ENCODE data around the gene VWA8.
"Not testable (repeated sequence)": the region's sequence is repeated elsewhere in the genome, so short reads cannot be mapped to it uniquely, and the experiment has no call there.

Gene VWA8

DNA sequence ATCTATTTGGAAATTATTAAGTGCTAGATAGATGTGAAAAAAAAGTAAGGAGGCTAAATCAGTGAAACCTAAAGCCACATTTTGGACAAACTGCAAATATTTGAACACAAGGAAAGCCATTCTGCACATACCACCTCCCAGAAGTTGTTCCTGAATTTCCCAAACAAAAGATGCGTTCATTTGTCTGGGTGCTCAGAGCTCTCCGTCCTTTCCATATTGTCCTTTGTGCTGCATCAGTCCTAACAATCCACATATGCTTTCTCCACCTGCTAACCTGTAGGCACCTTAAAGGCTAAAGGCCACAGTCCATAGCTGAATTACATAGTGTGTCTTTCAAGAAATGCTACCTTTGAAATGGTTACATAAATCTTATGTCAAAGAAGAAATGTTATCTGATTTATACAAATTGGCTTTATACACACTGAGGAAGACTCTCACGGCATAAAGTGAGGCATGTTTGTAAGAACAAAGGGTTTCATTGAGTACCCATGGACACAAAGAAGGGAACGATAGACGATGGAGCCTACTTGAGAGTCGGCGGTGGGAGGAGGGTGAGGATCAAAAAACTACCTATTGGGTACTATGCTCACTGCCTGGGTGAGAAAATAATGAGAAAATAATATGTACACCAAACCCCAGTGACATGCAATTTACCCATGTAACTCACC, 321.5 kb downstream of the VWA8 start:
- no peak for DNase-seq

DNA sequence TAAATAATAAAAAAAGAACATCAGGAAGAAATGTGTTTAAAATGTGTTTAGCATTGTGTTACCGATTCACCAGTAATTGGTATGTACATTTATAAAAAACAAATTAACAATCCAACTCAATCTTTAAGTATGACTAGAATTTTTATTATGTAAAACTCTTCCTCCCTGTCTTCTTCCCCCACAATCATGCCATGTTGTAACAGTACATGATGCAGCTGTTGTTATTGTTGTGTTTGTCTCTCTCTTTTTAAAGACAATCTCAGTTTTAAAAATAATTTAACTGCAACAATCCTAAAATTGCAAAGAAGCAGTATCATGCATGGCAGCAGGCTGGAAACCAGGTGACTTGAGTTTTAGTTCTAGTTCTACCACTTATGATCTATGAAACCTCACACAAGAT, 323.3 kb downstream of the VWA8 start:
- no peak for DNase-seq

DNA sequence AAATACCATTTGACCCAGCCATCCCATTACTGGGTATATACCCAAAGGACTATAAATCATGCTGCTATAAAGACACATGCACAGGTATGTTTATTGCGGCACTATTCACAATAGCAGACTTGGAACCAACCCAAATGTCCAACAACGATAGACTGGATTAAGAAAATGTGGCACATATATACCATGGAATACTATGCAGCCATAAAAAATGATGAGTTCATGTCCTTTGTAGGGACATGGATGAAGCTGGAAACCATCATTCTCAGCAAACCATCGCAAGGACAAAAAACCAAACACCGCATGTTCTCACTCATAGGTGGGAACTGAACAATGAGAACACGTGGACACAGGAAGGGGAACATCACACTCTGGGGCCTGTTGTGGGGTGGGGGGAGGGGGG, 323.9 kb downstream of the VWA8 start:
- DNase-seq = not testable (repeated sequence)

DNA sequence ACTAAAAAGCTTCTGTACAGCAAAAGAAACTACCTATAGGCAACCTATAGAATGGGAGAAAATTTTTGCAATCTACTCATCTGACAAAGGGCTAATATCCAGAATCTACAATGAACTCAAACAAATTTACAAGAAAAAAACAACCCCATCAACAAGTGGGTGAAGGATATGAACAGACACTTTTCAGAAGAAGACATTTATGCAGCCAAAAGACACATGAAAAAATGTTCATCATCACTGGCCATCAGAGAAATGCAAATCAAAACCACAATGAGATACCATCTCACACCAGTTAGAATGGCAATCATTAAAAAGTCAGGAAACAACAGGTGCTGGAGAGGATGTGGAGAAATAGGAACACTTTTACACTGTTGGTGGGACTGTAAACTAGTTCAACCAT, 324.3 kb downstream of the VWA8 start:
- not testable (repeated sequence) for DNase-seq

DNA sequence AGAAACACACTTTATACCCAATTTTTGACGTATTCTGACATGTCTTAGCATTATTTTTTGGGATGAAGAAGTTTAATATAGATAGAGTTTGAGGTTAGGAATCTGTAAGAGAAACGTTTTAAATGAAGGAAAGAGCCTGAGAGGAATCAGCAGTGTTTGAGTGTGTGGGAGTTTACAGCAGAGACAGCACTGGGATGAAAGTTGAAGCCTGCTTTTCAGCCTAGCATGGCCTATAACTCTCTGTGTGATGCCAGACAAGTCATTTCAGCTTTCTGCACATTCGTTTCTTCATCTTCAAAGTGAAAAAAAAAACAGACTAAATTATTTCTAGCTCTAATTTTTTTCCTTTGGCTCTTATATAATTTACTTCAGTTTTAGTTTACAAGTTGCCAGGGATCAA, 326.5 kb downstream of the VWA8 start:
- no peak for DNase-seq

DNA sequence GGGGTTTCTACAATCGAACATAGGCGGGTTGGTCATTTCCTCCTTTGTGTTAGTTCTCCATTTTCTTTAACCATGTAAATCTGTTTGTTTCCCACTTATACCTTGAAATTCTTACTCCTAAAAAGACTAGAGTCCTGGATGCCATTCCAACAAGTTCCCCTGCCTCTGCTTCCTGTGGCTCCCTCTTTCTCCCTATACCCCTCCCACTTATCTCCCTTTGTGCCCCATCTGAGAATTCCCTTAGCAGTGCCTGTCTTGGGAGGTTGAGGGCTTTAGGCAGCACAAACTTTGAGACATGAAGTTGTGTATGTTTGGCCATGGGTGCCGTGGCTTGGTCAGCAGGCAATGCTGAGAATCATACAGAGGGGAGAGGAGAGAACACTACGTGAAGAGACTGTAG, 327.1 kb downstream of the VWA8 start:
- no peak for DNase-seq

DNA sequence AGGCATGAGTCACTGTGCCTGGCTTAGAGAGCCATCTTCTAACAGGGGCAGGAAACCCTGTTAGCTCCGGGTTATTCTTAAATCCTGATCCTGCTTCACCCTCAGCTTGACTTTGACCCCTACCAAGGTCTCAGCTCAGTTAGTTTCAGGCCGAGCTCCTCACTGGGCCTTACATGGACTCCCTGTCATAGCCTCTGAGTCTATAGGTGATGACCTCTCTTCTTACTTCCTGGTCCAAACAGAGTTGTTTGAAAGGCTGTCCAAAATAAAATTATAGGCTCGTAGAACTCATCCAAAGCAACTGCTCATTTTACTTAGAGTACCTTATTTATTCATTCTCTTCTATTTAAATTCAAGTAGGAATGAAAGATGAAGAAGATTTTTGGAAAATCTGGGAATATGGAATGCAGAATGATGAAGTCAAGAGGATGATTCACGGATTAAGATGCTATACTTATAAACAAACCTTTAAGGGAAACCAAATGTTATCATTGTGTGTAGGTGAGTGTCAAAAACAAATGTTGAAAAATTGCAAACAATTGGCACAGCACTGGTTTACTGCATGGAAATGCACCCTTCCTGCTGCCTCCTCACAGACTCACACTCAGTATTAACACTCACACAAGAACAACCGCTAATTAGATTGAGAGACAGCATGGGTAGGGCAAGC, 329.5 kb downstream of the VWA8 start:
- no peak for DNase-seq

DNA sequence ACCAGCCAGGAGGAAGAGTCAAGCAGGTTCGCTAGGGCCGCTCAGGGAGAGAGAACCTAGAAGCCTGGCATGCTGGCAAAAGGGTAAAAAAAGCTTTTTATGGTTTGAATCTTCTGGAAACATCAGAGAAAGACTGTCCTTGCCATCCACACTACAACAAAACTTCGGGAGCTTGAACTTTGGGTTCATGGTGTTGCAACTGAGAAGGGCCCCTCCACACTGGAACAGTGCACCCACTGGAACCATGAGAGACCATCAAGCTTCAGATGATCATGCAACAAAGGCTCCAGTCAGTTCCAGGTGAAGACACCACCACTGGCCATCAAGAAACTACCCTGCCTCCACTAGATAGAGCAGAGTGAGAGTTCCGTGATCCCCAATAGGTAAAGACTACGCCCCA, 333.5 kb downstream of the VWA8 start:
- DNase-seq = no peak

DNA sequence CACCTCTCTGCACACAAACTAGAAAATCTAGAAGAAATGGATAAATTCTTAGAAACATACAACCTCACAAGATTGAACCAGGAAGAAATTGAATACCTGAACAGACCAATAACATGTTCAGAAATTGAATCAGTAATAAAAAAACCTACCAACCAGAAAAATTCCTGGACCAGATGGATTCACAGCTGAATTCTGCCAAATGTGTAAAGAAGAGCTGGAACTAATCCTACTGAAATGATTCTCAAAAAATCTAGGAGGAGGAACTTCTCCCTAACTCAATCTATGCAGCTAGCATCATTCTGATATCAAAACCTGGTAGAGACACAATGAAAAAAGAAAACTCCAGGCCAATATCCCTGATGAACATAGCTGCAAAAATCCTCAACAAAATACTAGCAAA, 336.9 kb downstream of the VWA8 start:
- no peak for DNase-seq

DNA sequence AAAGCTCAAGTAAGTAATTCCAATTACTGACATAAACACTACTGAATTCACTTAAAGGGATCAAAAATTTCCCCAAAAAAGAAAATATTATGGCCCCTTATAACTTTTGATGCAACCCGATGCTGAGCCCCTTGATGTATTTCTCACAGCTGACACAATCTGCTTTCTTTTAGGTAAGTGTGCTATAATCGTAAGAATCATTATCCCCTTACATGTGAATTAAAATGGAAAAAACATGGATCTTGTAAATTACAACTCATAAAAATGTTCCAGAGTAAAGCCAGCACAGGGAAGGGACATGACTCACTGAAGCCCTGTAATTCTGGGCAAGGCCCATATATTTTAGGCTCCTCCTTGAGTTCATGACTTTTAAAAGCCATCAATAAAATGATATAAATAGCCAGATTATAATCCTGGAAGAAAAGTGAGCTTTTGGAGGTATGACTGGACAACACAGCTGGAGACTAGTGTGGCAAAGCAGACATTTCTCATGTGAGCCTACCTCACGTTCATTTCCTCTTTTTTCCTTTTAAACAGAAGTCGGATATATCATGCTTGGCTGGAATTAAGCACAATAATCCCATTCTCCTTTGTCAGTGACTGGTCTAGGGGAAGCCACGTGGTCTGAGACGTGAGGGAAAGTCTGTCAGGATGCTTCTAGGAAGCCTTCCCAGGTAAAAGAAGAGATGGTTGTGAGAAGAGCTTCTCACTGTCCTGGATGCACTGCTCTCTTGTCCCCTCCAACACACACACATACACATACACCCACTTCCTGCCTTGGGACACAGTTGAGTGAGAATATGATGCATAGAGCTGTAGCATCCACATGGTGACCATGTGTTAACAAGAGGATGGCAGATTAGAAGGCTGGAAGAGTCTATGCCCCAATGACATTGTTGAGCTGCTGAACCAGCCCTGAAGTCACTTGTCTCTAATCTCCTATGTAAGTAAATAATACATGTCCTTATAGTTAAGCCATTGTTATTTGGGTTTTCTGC, 338.2 kb downstream of the VWA8 start:
- no peak for DNase-seq

DNA sequence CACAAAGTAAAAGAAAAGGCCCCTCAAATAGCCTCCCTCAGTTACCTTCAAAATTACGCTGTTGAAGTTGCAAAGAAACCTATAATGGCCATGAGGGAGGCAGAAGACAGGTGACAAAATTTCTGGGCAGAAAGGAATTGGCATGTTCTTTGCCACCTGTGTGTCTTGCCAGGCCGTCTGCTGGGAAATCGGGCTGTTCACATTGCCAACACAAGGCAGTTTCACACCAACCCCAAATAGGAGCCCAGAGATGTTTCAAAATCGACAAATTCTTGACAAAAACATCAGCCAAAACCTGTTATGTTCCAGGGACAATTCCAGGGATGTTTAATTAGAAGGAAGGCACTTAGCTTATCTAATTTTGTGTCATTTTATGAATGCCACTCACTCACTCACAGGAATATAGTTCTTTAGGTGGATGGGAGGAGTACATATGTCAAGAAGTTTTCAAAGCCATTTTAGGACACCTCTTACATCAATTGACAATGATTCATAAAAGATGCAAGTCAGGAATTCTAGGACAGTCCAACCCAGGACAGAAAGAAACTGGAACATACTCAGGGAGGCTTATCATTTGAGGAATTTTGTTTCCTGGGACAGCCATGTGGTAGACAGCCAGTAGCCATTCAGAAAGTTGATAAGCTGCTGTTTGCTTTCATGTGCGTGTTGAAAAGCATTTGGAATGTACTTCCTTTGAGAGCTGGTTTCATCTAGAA, 339.0 kb downstream of the VWA8 start:
- no peak for DNase-seq

DNA sequence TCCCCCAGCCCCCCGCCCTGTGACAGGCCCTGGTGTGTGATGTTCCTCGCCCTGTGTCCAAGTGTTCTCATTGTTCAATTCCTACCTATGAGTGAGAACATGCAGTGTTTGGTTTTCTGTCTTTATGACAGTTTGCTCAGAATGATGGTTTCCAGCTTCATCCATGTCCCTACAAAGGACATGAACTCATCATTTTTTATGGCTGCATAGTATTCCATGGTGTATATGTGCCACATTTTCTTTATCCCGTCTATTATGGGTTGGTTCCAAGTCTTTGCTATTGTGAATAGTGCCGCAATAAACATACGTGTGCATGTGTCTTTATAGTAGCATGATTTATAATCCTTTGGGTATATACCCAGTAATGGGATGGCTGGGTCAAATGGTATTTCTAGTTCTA, 343.3 kb downstream of the VWA8 start:
- not testable (repeated sequence) for DNase-seq

DNA sequence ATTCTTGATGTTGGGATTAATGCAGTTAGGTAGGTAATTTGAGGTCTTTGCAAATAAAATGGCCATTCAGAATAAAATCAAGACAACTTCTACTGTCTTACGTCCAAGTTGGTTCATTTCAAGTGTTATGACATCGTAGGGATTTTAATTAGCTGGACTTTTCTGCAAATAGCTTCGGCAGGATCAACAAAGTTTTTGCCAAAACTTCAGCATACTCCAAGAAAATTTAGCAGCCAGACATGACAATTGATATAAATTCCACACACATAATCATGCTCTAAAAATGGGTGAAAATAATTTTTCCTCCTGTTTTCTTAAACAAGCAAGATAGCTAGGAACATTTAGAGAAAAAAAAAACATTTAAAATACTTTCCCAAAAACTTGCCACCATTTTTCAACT, 344.8 kb downstream of the VWA8 start:
- DNase-seq = no peak

DNA sequence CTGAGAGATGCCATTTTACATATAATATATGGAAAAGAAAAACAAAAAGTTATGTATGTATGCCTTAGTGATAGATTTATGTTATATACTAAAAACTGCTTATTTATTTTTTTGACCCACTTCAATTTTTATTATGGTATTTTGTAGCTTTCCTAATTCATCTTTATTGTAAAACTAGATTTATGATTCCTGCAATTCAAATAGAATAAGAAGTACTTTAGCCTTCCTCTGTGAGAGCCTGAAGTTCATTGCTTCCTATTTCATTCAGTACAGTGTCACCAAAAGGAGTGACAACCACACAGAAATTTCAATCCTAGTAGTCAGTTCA, 345.4 kb downstream of the VWA8 start:
- DNase-seq = no peak

DNA sequence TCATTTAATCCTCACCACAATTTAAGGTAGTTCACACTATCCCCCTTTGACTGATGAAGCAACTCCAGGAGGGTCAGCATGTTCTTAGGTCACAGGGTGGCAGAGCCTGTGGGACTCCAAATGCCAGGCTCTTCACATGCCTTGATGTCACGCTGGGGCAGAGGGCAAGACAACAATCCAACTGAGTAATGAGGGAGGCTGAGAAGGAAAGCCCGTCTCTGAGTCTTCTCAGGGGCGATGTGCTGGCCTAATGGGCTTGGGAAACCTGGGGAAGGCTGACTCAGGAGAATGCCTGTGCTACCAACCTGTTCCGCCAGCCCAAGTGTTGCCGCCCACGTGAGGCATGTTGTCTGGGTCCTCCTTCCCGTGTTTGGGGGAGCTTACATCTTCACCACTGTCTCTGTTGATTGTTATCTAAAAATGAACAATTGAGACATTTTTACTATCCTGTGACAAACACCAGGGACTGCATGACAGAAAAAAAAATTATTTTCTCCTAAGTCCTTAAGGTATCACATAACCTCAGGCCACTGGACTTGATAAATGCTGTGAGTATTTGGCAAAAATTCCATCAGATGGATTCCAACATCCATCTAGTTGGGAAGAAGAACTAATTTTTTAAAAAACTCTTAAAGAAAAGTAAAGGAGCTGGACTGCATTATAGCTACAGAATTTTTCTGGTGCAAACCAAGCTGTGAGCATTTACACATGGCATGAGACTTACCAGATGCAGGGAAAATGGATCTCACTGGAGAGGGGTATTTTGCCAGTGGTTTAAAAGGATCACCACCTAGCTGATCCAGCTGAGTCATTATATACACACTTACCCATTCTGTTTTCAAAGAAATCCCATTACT, 346.0 kb downstream of the VWA8 start:
- DNase-seq = no peak

DNA sequence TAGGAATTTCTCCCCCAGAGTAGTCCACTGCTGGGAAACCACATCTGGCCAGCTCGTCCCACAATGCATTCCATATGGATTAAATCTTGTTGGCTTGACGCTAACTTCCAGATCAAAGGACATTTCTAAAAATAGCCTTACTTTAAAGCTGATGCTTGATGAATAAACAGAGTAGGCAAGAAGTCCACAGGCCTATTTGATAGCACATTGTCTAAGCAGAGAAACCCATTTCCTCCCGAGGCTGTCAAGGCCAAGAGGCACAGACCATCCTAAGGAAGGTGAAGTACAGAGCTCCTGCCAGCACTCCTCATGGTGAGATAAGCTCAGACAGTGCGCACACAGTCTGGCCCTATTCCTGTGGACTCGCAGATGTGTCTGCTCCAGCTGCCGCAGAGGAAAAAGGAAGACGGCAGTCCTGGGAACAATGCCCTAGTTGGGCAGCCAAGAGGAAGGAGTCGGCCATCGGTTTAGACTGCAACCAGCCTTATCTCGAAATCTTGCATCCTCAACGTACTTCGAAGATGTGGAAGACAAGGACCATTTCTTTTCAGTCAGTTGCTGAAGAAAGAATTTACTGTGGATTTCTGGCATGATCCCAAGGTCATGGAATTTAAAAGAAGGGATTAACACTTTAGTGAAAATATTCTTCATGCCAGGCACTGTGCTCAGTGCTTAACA, 346.8 kb downstream of the VWA8 start:
- no peak for DNase-seq

DNA sequence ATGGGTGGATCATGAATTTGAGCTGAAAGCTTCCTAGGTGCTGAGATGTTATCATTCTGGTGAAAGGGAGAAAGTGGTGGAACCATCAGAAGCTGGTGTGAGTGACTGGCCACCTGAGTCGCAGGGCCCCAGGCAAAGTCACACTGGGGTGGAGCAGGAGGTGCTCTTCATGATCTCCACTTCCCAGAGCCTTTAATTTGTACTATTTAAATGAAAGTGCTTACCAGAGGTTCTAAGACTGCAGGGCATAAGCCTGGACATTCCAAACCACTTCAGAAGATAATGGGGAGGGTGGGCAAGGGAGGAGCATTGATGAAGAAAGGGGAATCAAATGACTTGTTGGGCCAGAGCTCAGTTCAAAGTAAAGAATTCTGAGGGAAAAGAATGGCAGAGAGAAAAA, 347.4 kb downstream of the VWA8 start:
- DNase-seq = no peak

DNA sequence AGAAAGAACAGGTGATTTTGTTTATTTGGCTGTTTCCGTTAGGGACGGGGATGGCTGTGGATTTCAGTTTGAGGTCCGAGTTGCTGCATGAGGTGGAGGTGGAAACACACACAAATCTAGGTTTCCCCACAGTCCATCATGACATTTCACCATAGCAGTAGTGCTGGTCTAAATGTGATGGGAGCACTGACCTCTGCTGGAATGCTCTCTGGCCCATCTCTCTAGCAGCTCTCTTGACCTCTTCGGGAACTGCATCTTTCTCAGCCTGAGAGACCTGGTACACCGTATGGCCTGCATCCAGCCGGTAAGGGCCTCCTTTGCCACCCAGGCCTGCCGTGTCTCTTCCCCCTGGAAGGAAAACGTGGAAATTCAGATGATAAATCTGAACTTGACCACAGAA, 349.5 kb downstream of the VWA8 start:
- DNase-seq = no peak

DNA sequence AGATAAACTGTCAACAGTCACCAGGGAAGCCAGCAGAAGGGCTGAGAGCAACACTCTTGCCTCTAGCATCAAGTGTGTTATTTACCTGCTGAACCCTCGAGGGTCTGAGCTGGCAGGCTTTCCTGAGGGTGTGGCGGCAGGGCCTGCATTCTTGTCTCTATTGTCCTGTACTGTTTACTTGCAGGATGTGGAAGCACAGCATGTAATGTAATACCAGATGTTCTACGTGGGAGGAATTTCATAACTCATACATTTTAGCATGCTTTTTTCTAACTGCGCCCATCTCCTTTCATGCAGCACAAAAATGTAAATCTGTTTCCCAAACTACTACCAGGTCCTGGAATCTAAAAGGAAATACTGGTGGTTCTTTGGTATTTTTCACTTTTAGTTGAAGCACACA, 350.5 kb downstream of the VWA8 start:
- DNase-seq = no peak

DNA sequence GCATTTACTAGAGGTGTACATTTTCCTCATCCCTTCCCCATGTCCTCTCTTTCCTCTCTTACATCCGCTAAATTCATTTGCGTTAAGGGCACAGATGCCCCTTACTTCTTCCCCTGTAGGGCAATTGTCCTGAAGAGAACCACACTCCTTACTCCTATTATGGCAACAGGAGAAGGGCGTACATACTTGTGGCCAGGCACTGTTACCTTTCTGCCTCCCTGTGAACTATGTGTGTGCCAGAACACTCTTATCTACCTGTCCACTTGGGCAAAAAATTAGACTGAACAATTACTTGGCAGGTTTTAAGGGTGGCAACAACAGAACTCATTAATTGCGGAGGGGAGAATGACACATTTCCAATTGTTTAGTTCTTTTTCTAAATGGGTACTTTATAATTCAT, 351.1 kb downstream of the VWA8 start:
- no peak for DNase-seq

DNA sequence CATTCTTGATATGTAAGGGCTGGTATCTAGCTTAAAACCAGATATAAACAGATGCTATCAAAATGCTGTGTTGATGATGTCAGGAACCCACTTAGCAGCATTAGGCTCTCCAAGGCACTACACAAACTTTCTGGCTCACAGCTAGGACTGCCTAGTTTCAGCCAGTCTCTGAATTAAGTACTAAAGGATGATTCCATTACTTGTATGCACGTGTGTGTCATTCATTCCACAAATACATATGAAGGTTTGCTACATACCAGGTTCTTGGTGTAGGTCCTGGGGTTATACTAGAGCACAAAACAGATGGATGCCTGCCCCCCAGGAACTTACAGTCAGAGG, 352.1 kb downstream of the VWA8 start:
- no peak for DNase-seq

All from NCI-H2171 (cell line).